ENCODE measurements around the gene KISS1R. TPM values are rescaled to one million over a fixed set of nuclear protein-coding genes. Genes with fewer than 3 reads are reported as not detected.

The KISS1R gene
- total and polyA plus RNA-seq, 2 of the 4 experiments (the other 2 are of a cell fraction), result not detected

DNA sequence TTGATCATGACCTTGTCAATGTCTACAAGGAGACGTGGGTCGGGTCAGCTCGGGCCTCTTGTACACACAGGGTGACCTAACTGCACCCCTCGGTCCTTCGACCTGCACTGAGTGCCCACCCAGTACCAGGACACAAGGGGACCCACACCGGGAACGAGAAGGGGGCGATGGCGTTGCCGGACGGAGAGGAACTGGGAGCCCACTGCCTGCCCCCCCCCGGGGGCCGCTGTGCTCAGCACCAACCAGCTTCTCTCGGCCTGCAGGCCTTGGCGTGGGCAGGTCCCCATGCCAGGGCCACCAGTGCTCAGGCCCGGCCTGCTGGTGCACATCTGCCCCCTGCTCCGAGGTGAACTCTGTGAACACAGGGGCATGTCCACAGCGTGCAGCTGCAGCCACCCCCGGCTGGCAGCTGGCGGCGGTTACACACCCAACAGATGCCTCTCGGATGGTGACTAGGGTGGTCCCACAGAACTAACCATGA is 43.5 kb upstream of the KISS1R start:
- TF ChIP-seq RAD21 (IDR thresholded peaks at IDR 0.05; ENCODE audit: low read length), result no peak
- TF ChIP-seq MAZ (IDR thresholded peaks at IDR 0.05; ENCODE audit: borderline replicate concordance, low read depth, low read length), result no peak
- TF ChIP-seq FOS (IDR thresholded peaks at IDR 0.05; ENCODE audit: low read depth, low read length), result no peak
- TF ChIP-seq MAFK (IDR thresholded peaks at IDR 0.05; ENCODE audit: low read depth, low read length), result no peak
- TF ChIP-seq CHD1 (IDR thresholded peaks at IDR 0.05; ENCODE audit: low read depth, low read length), result no peak
- no peak for TF ChIP-seq SMC3 (IDR thresholded peaks at IDR 0.05; ENCODE audit: low read depth, low read length)
- no peak for TF ChIP-seq CEBPB (IDR thresholded peaks at IDR 0.05; ENCODE audit: low read depth, low read length)
- TF ChIP-seq BHLHE40 (IDR thresholded peaks at IDR 0.05; ENCODE audit: low read depth, low read length), result no peak
- TF ChIP-seq, protein P1, sequence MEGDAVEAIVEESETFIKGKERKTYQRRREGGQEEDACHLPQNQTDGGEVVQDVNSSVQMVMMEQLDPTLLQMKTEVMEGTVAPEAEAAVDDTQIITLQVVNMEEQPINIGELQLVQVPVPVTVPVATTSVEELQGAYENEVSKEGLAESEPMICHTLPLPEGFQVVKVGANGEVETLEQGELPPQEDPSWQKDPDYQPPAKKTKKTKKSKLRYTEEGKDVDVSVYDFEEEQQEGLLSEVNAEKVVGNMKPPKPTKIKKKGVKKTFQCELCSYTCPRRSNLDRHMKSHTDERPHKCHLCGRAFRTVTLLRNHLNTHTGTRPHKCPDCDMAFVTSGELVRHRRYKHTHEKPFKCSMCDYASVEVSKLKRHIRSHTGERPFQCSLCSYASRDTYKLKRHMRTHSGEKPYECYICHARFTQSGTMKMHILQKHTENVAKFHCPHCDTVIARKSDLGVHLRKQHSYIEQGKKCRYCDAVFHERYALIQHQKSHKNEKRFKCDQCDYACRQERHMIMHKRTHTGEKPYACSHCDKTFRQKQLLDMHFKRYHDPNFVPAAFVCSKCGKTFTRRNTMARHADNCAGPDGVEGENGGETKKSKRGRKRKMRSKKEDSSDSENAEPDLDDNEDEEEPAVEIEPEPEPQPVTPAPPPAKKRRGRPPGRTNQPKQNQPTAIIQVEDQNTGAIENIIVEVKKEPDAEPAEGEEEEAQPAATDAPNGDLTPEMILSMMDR (conservative IDR thresholded peaks at IDR 0.05; ENCODE audit: low read depth, low read length), result no peak
- no peak for TF ChIP-seq MXI1 (IDR thresholded peaks at IDR 0.05; ENCODE audit: borderline replicate concordance, low read depth, low read length)
- TF ChIP-seq POLR2A (IDR thresholded peaks at IDR 0.05; ENCODE audit: low read depth, low read length), result no peak
- TF ChIP-seq NFE2L2 (IDR thresholded peaks at IDR 0.05; ENCODE audit: low read depth, low read length), result no peak
- Histone ChIP-seq H3K4me1 (ENCODE audit: control insufficient read depth, insufficient read depth, low read length) (peaks cover 20% of the 10 kb centered on the region), H3K18ac (ENCODE audit: low read depth, low read length) (no peak overlapping the region), H2AFZ (replicated peaks; ENCODE audit: low read length, poor library complexity) (no peak overlapping the region), H3K9me3 (ENCODE audit: control insufficient read depth, insufficient read depth, low read length) (no peaks in the 10 kb centered on the region), H3K79me1 (ENCODE audit: low read depth in 1 of 2, low read length in 2 of 2) (peaks cover 0 to 9% of the 10 kb centered on the region in 2 experiments; a peak in 1 of 4 replicates), H3K27me3 (ENCODE audit: control insufficient read depth, insufficient read depth, low read length) (no peaks in the 10 kb centered on the region), H4K91ac (ENCODE audit: insufficient read depth, low read depth, low read length) (no peak overlapping the region), H3K9ac (ENCODE audit: low read depth, low read length) (no peak overlapping the region), H3K14ac (replicated peaks; ENCODE audit: low read depth, low read length) (no peak overlapping the region), H3K23ac (ENCODE audit: low read depth, low read length) (no peak overlapping the region), H3K56ac (ENCODE audit: extremely low read depth, insufficient read depth, low read length) (no peak overlapping the region), H3K4me3 (ENCODE audit: insufficient read depth, low read depth, low read length) (no peak overlapping the region), H4K20me1 (ENCODE audit: insufficient read depth, low read length) (peaks cover 20% of the 10 kb centered on the region), H2BK20ac (ENCODE audit: low read depth, low read length) (no peak overlapping the region), H4K8ac (ENCODE audit: low read depth in 2 of 2, low read length in 2 of 2) (no peak overlapping the region), H2BK120ac (ENCODE audit: low read depth, low read length) (no peak overlapping the region), H2AK9ac (replicated peaks; ENCODE audit: low read depth, low read length, poor library complexity) (no peak overlapping the region), H3K4ac (ENCODE audit: low read depth, low read length) (no peak overlapping the region), H4K5ac (ENCODE audit: low read depth, low read length) (no peak overlapping the region), H3K4me2 (ENCODE audit: low read depth, low read length) (no peak overlapping the region), H2BK15ac (ENCODE audit: low read depth, low read length) (no peak overlapping the region), H2BK5ac (ENCODE audit: low read depth, low read length, poor library complexity, severe bottlenecking) (no peak overlapping the region), H3K27ac (ENCODE audit: insufficient read depth, low read length) (no peak overlapping the region), H2AK5ac (ENCODE audit: low read depth, low read length) (no peak overlapping the region), H3K9me1 (ENCODE audit: insufficient read depth, low read length) (no peaks in the 10 kb centered on the region; the same call in 1 of the 2 replicates), H3K36me3 (ENCODE audit: control insufficient read depth, insufficient read depth, low read length) (peaks cover 34% of the 10 kb centered on the region)
- ATAC-seq (ENCODE audit: low read depth), result no peak
- ChIA-PET CTCF (no interaction called here), POLR2A (ENCODE audit: unreplicated experiment) (no interaction called here)
- no peak for DNase-seq
- WGBS, 2 experiments (ENCODE audit: extremely low coverage in 2 of 2, insufficient read length in 1 of 2), result 92% methylated on average over 7 of the region's 22 CpGs; no CpG with 5 or more reads in 1 of the 2 experiments
- intact Hi-C loops (cut with micrococcal nuclease), result no loop called here
- dilution Hi-C loops (cut with HindIII; ENCODE audit: low sequenced_read_pairs, unreplicated experiment), result no loop called here
- in situ Hi-C loops (cut with MboI; ENCODE audit: low sequenced_read_pairs), result no loop called here
- BruUV-seq (replicated peaks), result no TSS peak

All from IMR-90 (cell line).